ENCODE results near the gene ROCK2.

The ROCK2 gene

GRCh38 chr2:11157731-11158130, 186.7 kb downstream of the ROCK2 start:
- no peak for TF ChIP-seq CTCF (conservative IDR thresholded peaks at IDR 0.05; ENCODE audit: low read length)
- DNase-seq (ENCODE audit: low read depth), result no peak
- no peak overlapping the region for H3K4me3 ChIP-seq (ENCODE audit: low read length)

GRCh38 chr2:11157296-11157695, 187.1 kb downstream of the ROCK2 start:
- no peak overlapping the region for H3K4me3 ChIP-seq (ENCODE audit: low read length)
- DNase-seq (ENCODE audit: low read depth), result no peak
- no peak for TF ChIP-seq CTCF (conservative IDR thresholded peaks at IDR 0.05; ENCODE audit: low read length)

- no peak for TF ChIP-seq CTCF (conservative IDR thresholded peaks at IDR 0.05; ENCODE audit: low read length)
- peak overlapping the region; percentile 71 for H3K4me3 ChIP-seq (ENCODE audit: low read length)
- DNase-seq (ENCODE audit: low read depth), result no peak
Observed at GRCh38 chr2:11156396-11157075, 187.9 kb downstream of the ROCK2 start.

GRCh38 chr2:11155381-11156035, 188.9 kb downstream of the ROCK2 start, which contains the start of gene SLC66A3:
TSS of gene SLC66A3 (plus strand) at chr2:11155467. CDS start at chr2:11155547, 80 bp downstream.
- peak within 1 kb of the TSS; percentile 71 for H3K4me3 ChIP-seq (ENCODE audit: low read length)
- TF ChIP-seq CTCF (conservative IDR thresholded peaks at IDR 0.05; ENCODE audit: low read length), result no peak
- peak; percentile 86 for DNase-seq (ENCODE audit: low read depth)

- peak; percentile 95 for DNase-seq (ENCODE audit: low read depth)
- no peak for TF ChIP-seq CTCF (conservative IDR thresholded peaks at IDR 0.05; ENCODE audit: low read length)
- peak overlapping the region; percentile 60 for H3K4me3 ChIP-seq (ENCODE audit: low read length)
Observed at GRCh38 chr2:11154923-11155380, 189.5 kb downstream of the ROCK2 start.

GRCh38 chr2:11154016-11154922, 190.2 kb downstream of the ROCK2 start:
- no peak for TF ChIP-seq CTCF (conservative IDR thresholded peaks at IDR 0.05; ENCODE audit: low read length)
- peak overlapping the region; percentile 60 for H3K4me3 ChIP-seq (ENCODE audit: low read length)
- DNase-seq (ENCODE audit: low read depth), result peak; percentile 24

Measured in AG10803 (cell line).